KOPT-K1 (cell line): ENCODE data around the gene VAMP1.
"Not testable (repeated sequence)": the region's sequence is repeated elsewhere in the genome, so short reads cannot be mapped to it uniquely, and the experiment has no call there.

ENCODE experiments used
- H3K27ac ChIP-seq: fragments of 200-600 bp; sonication (generic); 2 replicates; pipeline ENCODE4 v1.5.1; 2016; ENCODE audit warnings: antibody characterized with exemption, mild to moderate bottlenecking, low read depth, low read length; ENCODE audit not compliant: poor library complexity, severe bottlenecking
- H3K36me3 ChIP-seq: fragments of 200-600 bp; sonication (generic); 2 replicates; pipeline ENCODE4 v1.5.1; 2017; ENCODE audit warnings: antibody characterized with exemption, mild to moderate bottlenecking, low read length, moderate library complexity; ENCODE audit not compliant: insufficient read depth
- H3K9me3 ChIP-seq: fragments of 200-600 bp; sonication (generic); 2 replicates; pipeline ENCODE4 v1.5.1; 2017; ENCODE audit warnings: antibody characterized with exemption, low read length, mild to moderate bottlenecking; ENCODE audit not compliant: insufficient read depth, poor library complexity, severe bottlenecking

Gene VAMP1

GRCh38 chr12:6477601-6478377 is 7.3 kb upstream of the VAMP1 start:
- H3K36me3 ChIP-seq, H3K9me3 ChIP-seq, H3K27ac ChIP-seq: not testable (repeated sequence)

- Histone ChIP-seq H3K9me3 (no peaks in the 10 kb centered on the region), H3K27ac (no peak overlapping the region), H3K36me3 (no peaks in the 10 kb centered on the region)
Measured at GRCh38 chr12:6476489-6476888, 6.0 kb upstream of the VAMP1 start.

GRCh38 chr12:6475233-6475975 is 4.9 kb upstream of the VAMP1 start:
- H3K27ac ChIP-seq, H3K36me3 ChIP-seq: not testable (repeated sequence)

GRCh38 chr12:6472491-6472890 is 2.0 kb upstream of the VAMP1 start:
- Histone ChIP-seq H3K27ac (no peak overlapping the region), H3K36me3 (peaks cover 13% of the 10 kb centered on the region), H3K9me3 (no peaks in the 10 kb centered on the region)

More at GRCh38 chr12:6475233-6475975, 4.9 kb upstream of the VAMP1 start:
- not testable (repeated sequence) for H3K9me3 ChIP-seq

GRCh38 chr12:6471989-6472360 is 1.5 kb upstream of the VAMP1 start:
- no peak overlapping the region for H3K27ac ChIP-seq
- H3K36me3 ChIP-seq, result peaks cover 17% of the 10 kb centered on the region
- no peaks in the 10 kb centered on the region for H3K9me3 ChIP-seq

GRCh38 chr12:6469609-6470374 is 685 bp downstream of the VAMP1 start:
- peaks cover 38% of the 10 kb centered on the region for H3K36me3 ChIP-seq
- no peaks in the 10 kb centered on the region for H3K9me3 ChIP-seq
- peak overlapping the region; percentile 71 for H3K27ac ChIP-seq

GRCh38 chr12:6469092-6469491 is 1.4 kb downstream of the VAMP1 start:
- Histone ChIP-seq H3K36me3 (peaks cover 45% of the 10 kb centered on the region), H3K27ac (peak overlapping the region; percentile 71), H3K9me3 (no peaks in the 10 kb centered on the region)

GRCh38 chr12:6468283-6468575 is 2.2 kb downstream of the VAMP1 start:
- peaks cover 54% of the 10 kb centered on the region for H3K36me3 ChIP-seq
- peak overlapping the region; percentile 71 for H3K27ac ChIP-seq

GRCh38 chr12:6467571-6468282 is 2.8 kb downstream of the VAMP1 start:
- not testable (repeated sequence) for H3K27ac ChIP-seq, H3K9me3 ChIP-seq
- peaks cover 59% of the 10 kb centered on the region for H3K36me3 ChIP-seq

More at GRCh38 chr12:6468283-6468575, 2.2 kb downstream of the VAMP1 start:
- H3K9me3 ChIP-seq, result no peaks in the 10 kb centered on the region

- not testable (repeated sequence) for H3K27ac ChIP-seq, H3K9me3 ChIP-seq
- H3K36me3 ChIP-seq, result peaks cover 63% of the 10 kb centered on the region
Measured at GRCh38 chr12:6466751-6467150, 3.7 kb downstream of the VAMP1 start.

GRCh38 chr12:6466184-6466573 is 4.3 kb downstream of the VAMP1 start:
- Histone ChIP-seq H3K27ac (no peak overlapping the region), H3K36me3 (peaks cover 68% of the 10 kb centered on the region), H3K9me3 (no peaks in the 10 kb centered on the region)

- H3K36me3 ChIP-seq, result peaks cover 73% of the 10 kb centered on the region
- no peaks in the 10 kb centered on the region for H3K9me3 ChIP-seq
- H3K27ac ChIP-seq, result peak overlapping the region; percentile 13
Measured at GRCh38 chr12:6465467-6466183, 4.9 kb downstream of the VAMP1 start.

GRCh38 chr12:6464531-6464930 is 5.9 kb downstream of the VAMP1 start:
- peaks cover 84% of the 10 kb centered on the region for H3K36me3 ChIP-seq

GRCh38 chr12:6463858-6464257 is 6.6 kb downstream of the VAMP1 start:
- H3K36me3 ChIP-seq, result peaks cover 90% of the 10 kb centered on the region
- peak overlapping the region; percentile 95 for H3K27ac ChIP-seq
- H3K9me3 ChIP-seq, result no peaks in the 10 kb centered on the region

More at GRCh38 chr12:6464531-6464930, 5.9 kb downstream of the VAMP1 start:
- Histone ChIP-seq H3K9me3 (no peaks in the 10 kb centered on the region), H3K27ac (peak overlapping the region; percentile 95)
